Measurements from ENCODE around the gene JPH3. TPM values are rescaled to one million over a fixed set of nuclear protein-coding genes. Genes with fewer than 3 reads are reported as not detected.

JPH3 gene
- polyA plus RNA-seq, 2 donors = 0.04 to 0.19 TPM

GRCh38 chr16:87607871-87608270 is 5.6 kb downstream of the JPH3 start:
- H3K27me3 ChIP-seq (ENCODE audit: control insufficient read depth in 1 of 2, insufficient read depth in 2 of 2, low read length in 2 of 2) = peaks cover 4 to 24% of the 10 kb centered on the region in 2 donors
- H3K9me3 ChIP-seq (ENCODE audit: control insufficient read depth in 2 of 2, insufficient read depth in 1 of 2, low read depth in 1 of 2, low read length in 1 of 2) = no peaks in the 10 kb centered on the region
- no peak overlapping the region for H3K4me3 ChIP-seq (ENCODE audit: low read depth in 1 of 2, low read length in 2 of 2)
- no peaks in the 10 kb centered on the region for H3K36me3 ChIP-seq (ENCODE audit: control insufficient read depth in 2 of 2, insufficient read depth in 2 of 2, low read length in 1 of 2)
- H3K4me1 ChIP-seq (ENCODE audit: control insufficient read depth in 2 of 2, insufficient read depth in 2 of 2, low read length in 1 of 2) = peaks cover 0 to 5% of the 10 kb centered on the region in 2 donors
- WGBS, 2 donors = 84 to 85% methylated on average over 13 of the region's 13 CpGs
- H3K27ac ChIP-seq (ENCODE audit: low read depth in 2 of 2, low read length in 1 of 2) = no peak overlapping the region

GRCh38 chr16:87608400-87608985 is 6.2 kb downstream of the JPH3 start:
- no peak overlapping the region for H3K4me3 ChIP-seq (ENCODE audit: low read depth in 1 of 2, low read length in 2 of 2)
- H3K4me1 ChIP-seq (ENCODE audit: control insufficient read depth in 2 of 2, insufficient read depth in 2 of 2, low read length in 1 of 2) = no peaks in the 10 kb centered on the region
- no peaks in the 10 kb centered on the region for H3K36me3 ChIP-seq (ENCODE audit: control insufficient read depth in 2 of 2, insufficient read depth in 2 of 2, low read length in 1 of 2)
- H3K9me3 ChIP-seq (ENCODE audit: control insufficient read depth in 2 of 2, insufficient read depth in 1 of 2, low read depth in 1 of 2, low read length in 1 of 2) = no peaks in the 10 kb centered on the region
- WGBS, 2 donors = 44 to 46% methylated on average over 20 of the region's 20 CpGs
- H3K27me3 ChIP-seq (ENCODE audit: control insufficient read depth in 1 of 2, insufficient read depth in 2 of 2, low read length in 2 of 2) = peaks cover 4 to 18% of the 10 kb centered on the region in 2 donors
- no peak overlapping the region for H3K27ac ChIP-seq (ENCODE audit: low read depth in 2 of 2, low read length in 1 of 2)

DNA sequence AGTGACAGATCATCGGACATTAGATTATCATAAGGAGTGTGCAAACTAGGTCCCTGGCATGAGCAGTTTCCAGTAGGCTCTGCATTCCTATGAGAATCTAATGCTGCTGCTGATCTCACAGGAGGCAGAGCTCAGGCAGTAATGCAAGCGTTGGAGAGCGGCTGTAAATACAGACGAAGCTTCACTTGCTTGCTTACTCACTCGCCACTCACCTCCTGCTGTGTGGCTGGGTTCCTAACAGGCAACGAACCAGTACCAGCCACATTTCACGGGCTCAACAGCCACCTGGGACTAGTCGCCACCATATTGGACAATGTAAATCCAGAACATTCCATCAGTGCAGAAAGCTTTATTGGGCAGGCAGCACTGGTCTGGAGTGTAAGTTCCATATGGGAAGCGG is 7.7 kb downstream of the JPH3 start:
- peaks cover 4 to 7% of the 10 kb centered on the region in 2 donors for H3K27me3 ChIP-seq (ENCODE audit: control insufficient read depth in 1 of 2, insufficient read depth in 2 of 2, low read length in 2 of 2)
- no peak overlapping the region for H3K4me3 ChIP-seq (ENCODE audit: low read depth in 1 of 2, low read length in 2 of 2)
- H3K4me1 ChIP-seq (ENCODE audit: control insufficient read depth in 2 of 2, insufficient read depth in 2 of 2, low read length in 1 of 2) = no peaks in the 10 kb centered on the region
- WGBS, 2 donors = 74 to 78% methylated on average over 9 of the region's 9 CpGs
- no peaks in the 10 kb centered on the region for H3K9me3 ChIP-seq (ENCODE audit: control insufficient read depth in 2 of 2, insufficient read depth in 1 of 2, low read depth in 1 of 2, low read length in 1 of 2)
- H3K36me3 ChIP-seq (ENCODE audit: control insufficient read depth in 2 of 2, insufficient read depth in 2 of 2, low read length in 1 of 2) = no peaks in the 10 kb centered on the region
- no peak overlapping the region for H3K27ac ChIP-seq (ENCODE audit: low read depth in 2 of 2, low read length in 1 of 2)

DNA sequence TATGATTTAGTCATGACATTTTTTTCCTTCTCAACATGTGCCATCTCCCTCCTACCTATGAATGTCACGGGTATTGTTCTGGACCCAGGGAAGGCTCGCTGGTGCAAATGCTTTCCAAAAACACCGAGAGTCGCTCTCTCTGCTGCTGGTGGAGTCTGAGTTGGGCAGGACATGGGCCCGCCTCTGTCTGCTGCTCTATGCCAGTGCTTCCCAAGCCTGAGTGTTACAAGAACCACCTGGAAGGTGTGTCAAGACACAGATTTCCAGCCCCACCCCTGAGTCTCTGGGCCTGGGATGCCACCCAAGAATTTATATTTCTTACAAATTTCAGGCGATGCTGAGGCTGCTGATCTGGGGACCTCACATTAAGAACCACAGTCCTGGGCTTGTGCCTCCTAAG is 9.1 kb downstream of the JPH3 start:
- no peak overlapping the region for H3K27ac ChIP-seq (ENCODE audit: low read depth in 2 of 2, low read length in 1 of 2)
- H3K4me1 ChIP-seq (ENCODE audit: control insufficient read depth in 2 of 2, insufficient read depth in 2 of 2, low read length in 1 of 2) = no peaks in the 10 kb centered on the region
- no peaks in the 10 kb centered on the region for H3K36me3 ChIP-seq (ENCODE audit: control insufficient read depth in 2 of 2, insufficient read depth in 2 of 2, low read length in 1 of 2)
- H3K9me3 ChIP-seq (ENCODE audit: control insufficient read depth in 2 of 2, insufficient read depth in 1 of 2, low read depth in 1 of 2, low read length in 1 of 2) = no peaks in the 10 kb centered on the region
- H3K27me3 ChIP-seq (ENCODE audit: control insufficient read depth in 1 of 2, insufficient read depth in 2 of 2, low read length in 2 of 2) = no peaks in the 10 kb centered on the region
- WGBS, 2 donors = 76 to 85% methylated on average over 6 of the region's 6 CpGs
- H3K4me3 ChIP-seq (ENCODE audit: low read depth in 1 of 2, low read length in 2 of 2) = no peak overlapping the region

DNA sequence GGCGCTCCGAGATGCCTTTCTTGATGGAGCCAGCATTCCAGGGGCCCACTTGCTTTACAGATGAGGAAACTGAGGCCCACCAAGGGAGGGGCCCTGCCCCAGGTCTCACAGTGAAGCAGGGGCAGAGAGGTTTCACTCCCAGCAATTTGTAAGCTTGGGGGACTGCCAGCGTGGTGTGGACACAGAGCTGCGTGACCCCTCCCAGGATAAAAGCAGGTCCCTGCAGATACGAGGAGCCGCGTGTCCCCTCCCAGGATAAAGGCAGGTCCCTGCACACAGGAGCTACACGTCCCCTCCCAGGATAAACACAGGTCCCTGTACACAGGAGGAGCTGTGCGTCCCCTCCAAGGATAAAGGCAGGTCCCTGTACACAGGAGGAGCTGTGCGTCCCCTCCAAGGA is 11.7 kb downstream of the JPH3 start:
- Histone ChIP-seq H3K27ac (ENCODE audit: low read depth in 2 of 2, low read length in 1 of 2) (no peak overlapping the region), H3K36me3 (ENCODE audit: control insufficient read depth in 2 of 2, insufficient read depth in 2 of 2, low read length in 1 of 2) (no peaks in the 10 kb centered on the region), H3K9me3 (ENCODE audit: control insufficient read depth in 2 of 2, insufficient read depth in 1 of 2, low read depth in 1 of 2, low read length in 1 of 2) (no peaks in the 10 kb centered on the region), H3K27me3 (ENCODE audit: control insufficient read depth in 1 of 2, insufficient read depth in 2 of 2, low read length in 2 of 2) (no peaks in the 10 kb centered on the region), H3K4me3 (ENCODE audit: low read depth in 1 of 2, low read length in 2 of 2) (no peak overlapping the region), H3K4me1 (ENCODE audit: control insufficient read depth in 2 of 2, insufficient read depth in 2 of 2, low read length in 1 of 2) (no peaks in the 10 kb centered on the region)
- 76 to 79% methylated on average over 10 of the region's 10 CpGs for WGBS, 2 donors

DNA sequence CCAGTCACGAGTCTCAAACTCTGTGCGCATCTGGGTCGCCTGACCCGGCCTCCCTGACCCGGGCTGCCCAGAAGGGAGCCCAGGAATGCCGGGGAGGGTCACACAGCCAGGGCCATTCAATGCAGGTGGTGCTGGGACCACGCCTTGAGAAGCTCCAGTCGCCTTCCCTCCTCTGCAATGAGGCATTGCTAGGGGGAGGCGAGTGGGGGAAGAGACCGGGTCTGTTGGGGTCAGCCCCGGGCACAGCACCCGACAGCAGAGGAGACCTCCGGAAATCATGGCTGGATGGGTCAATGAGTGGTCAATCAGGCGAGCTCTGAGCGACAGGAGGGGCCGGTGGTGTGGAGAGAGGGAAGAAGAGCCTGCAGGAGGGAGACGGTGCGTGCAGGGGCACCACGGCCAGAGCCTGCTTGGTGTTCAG is 13.3 kb downstream of the JPH3 start:
- Histone ChIP-seq H3K27ac (ENCODE audit: low read depth in 2 of 2, low read length in 1 of 2) (no peak overlapping the region), H3K4me1 (ENCODE audit: control insufficient read depth in 2 of 2, insufficient read depth in 2 of 2, low read length in 1 of 2) (no peaks in the 10 kb centered on the region), H3K9me3 (ENCODE audit: control insufficient read depth in 2 of 2, insufficient read depth in 1 of 2, low read depth in 1 of 2, low read length in 1 of 2) (no peaks in the 10 kb centered on the region), H3K4me3 (ENCODE audit: low read depth in 1 of 2, low read length in 2 of 2) (no peak overlapping the region), H3K27me3 (ENCODE audit: control insufficient read depth in 1 of 2, insufficient read depth in 2 of 2, low read length in 2 of 2) (no peaks in the 10 kb centered on the region), H3K36me3 (ENCODE audit: control insufficient read depth in 2 of 2, insufficient read depth in 2 of 2, low read length in 1 of 2) (no peaks in the 10 kb centered on the region)
- WGBS, 2 donors = 75 to 80% methylated on average over 19 of the region's 19 CpGs

- 70 to 81% methylated on average over 17 of the region's 17 CpGs for WGBS, 2 donors
- H3K27me3 ChIP-seq (ENCODE audit: control insufficient read depth in 1 of 2, insufficient read depth in 2 of 2, low read length in 2 of 2) = no peaks in the 10 kb centered on the region
- H3K27ac ChIP-seq (ENCODE audit: low read depth in 2 of 2, low read length in 1 of 2) = no peak overlapping the region
- H3K4me3 ChIP-seq (ENCODE audit: low read depth in 1 of 2, low read length in 2 of 2) = no peak overlapping the region
- H3K9me3 ChIP-seq (ENCODE audit: control insufficient read depth in 2 of 2, insufficient read depth in 1 of 2, low read depth in 1 of 2, low read length in 1 of 2) = no peaks in the 10 kb centered on the region
- no peaks in the 10 kb centered on the region for H3K4me1 ChIP-seq (ENCODE audit: control insufficient read depth in 2 of 2, insufficient read depth in 2 of 2, low read length in 1 of 2)
- no peaks in the 10 kb centered on the region for H3K36me3 ChIP-seq (ENCODE audit: control insufficient read depth in 2 of 2, insufficient read depth in 2 of 2, low read length in 1 of 2)
Measured at GRCh38 chr16:87616556-87616955, 14.2 kb downstream of the JPH3 start.

DNA sequence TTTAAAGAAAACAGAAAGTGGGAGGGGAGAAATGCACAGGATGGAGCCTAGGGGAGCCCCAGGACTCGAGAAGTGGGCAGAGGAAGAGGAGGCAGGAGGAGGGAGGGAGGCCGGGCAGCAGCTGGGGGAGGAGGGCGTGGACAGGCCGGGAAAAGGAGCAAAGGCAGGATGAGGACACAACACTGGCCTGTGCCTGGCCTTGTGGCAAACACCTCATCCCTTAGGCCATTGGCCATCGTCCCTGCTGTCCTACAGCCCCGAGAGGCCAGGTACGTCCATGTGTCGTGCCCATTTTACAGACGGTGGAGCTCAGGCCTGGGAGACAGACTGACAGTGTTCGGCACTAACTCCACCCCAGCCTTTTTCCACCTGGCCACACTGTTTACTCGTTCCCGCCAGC is 15.9 kb downstream of the JPH3 start:
- no peaks in the 10 kb centered on the region for H3K9me3 ChIP-seq (ENCODE audit: control insufficient read depth in 2 of 2, insufficient read depth in 1 of 2, low read depth in 1 of 2, low read length in 1 of 2)
- WGBS, 2 donors = 72 to 82% methylated on average over 12 of the region's 12 CpGs
- H3K4me1 ChIP-seq (ENCODE audit: control insufficient read depth in 2 of 2, insufficient read depth in 2 of 2, low read length in 1 of 2) = no peaks in the 10 kb centered on the region
- no peaks in the 10 kb centered on the region for H3K36me3 ChIP-seq (ENCODE audit: control insufficient read depth in 2 of 2, insufficient read depth in 2 of 2, low read length in 1 of 2)
- no peak overlapping the region for H3K27ac ChIP-seq (ENCODE audit: low read depth in 2 of 2, low read length in 1 of 2)
- no peak overlapping the region for H3K4me3 ChIP-seq (ENCODE audit: low read depth in 1 of 2, low read length in 2 of 2)
- H3K27me3 ChIP-seq (ENCODE audit: control insufficient read depth in 1 of 2, insufficient read depth in 2 of 2, low read length in 2 of 2) = no peaks in the 10 kb centered on the region

GRCh38 chr16:87619360-87620200 is 17.3 kb downstream of the JPH3 start:
- H3K27ac ChIP-seq (ENCODE audit: low read depth in 2 of 2, low read length in 1 of 2) = no peak overlapping the region
- H3K27me3 ChIP-seq (ENCODE audit: control insufficient read depth in 1 of 2, insufficient read depth in 2 of 2, low read length in 2 of 2) = no peaks in the 10 kb centered on the region
- WGBS, 2 donors = 61 to 62% methylated on average over 26 of the region's 26 CpGs
- H3K4me3 ChIP-seq (ENCODE audit: low read depth in 1 of 2, low read length in 2 of 2) = no peak overlapping the region
- H3K36me3 ChIP-seq (ENCODE audit: control insufficient read depth in 2 of 2, insufficient read depth in 2 of 2, low read length in 1 of 2) = no peaks in the 10 kb centered on the region
- no peaks in the 10 kb centered on the region for H3K4me1 ChIP-seq (ENCODE audit: control insufficient read depth in 2 of 2, insufficient read depth in 2 of 2, low read length in 1 of 2)
- H3K9me3 ChIP-seq (ENCODE audit: control insufficient read depth in 2 of 2, insufficient read depth in 1 of 2, low read depth in 1 of 2, low read length in 1 of 2) = no peaks in the 10 kb centered on the region

DNA sequence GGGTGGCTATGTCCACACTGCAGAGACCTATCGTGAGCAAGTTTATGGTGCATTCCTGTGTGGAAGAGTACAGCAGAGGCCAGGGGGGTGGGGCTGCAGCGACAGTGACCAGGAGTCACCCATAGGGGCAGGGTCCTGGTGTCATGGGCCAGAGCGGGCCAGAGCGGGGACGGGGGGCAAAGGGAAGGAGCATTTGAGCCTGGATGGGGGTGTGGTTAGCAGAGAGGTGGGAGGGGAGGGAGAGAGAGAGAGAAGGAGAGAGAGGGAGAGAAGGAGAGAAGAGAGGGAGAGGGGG is 17.8 kb downstream of the JPH3 start:
- Histone ChIP-seq H3K4me1 (ENCODE audit: control insufficient read depth in 2 of 2, insufficient read depth in 2 of 2, low read length in 1 of 2) (no peaks in the 10 kb centered on the region), H3K4me3 (ENCODE audit: low read depth in 1 of 2, low read length in 2 of 2) (no peak overlapping the region), H3K27ac (ENCODE audit: low read depth in 2 of 2, low read length in 1 of 2) (no peak overlapping the region), H3K36me3 (ENCODE audit: control insufficient read depth in 2 of 2, insufficient read depth in 2 of 2, low read length in 1 of 2) (no peaks in the 10 kb centered on the region), H3K27me3 (ENCODE audit: control insufficient read depth in 1 of 2, insufficient read depth in 2 of 2, low read length in 2 of 2) (no peaks in the 10 kb centered on the region), H3K9me3 (ENCODE audit: control insufficient read depth in 2 of 2, insufficient read depth in 1 of 2, low read depth in 1 of 2, low read length in 1 of 2) (no peaks in the 10 kb centered on the region)
- 16 to 27% methylated on average over 5 of the region's 5 CpGs for WGBS, 2 donors
